GM10266 (cell line): ENCODE measurements around the gene EZR.

ENCODE experiments used
- DNase-seq: peaks from one replicate; pipeline ENCODE4 v3.0.0; 2012; ENCODE audit errors: extremely low spot score
- TF ChIP-seq, protein P1 (sequence below): IDR thresholded peaks from 2 replicates; pipeline ENCODE4 v1.5.1; 2012; ENCODE audit warnings: mild to moderate bottlenecking, low read depth; ENCODE audit not compliant: control insufficient read depth, insufficient read depth; ENCODE audit errors: missing control alignments

The EZR gene

GRCh38 chr6:158761746-158762145 lies 57.4 kb downstream of the EZR start:
- DNase-seq: no peak
- TF ChIP-seq, protein P1, sequence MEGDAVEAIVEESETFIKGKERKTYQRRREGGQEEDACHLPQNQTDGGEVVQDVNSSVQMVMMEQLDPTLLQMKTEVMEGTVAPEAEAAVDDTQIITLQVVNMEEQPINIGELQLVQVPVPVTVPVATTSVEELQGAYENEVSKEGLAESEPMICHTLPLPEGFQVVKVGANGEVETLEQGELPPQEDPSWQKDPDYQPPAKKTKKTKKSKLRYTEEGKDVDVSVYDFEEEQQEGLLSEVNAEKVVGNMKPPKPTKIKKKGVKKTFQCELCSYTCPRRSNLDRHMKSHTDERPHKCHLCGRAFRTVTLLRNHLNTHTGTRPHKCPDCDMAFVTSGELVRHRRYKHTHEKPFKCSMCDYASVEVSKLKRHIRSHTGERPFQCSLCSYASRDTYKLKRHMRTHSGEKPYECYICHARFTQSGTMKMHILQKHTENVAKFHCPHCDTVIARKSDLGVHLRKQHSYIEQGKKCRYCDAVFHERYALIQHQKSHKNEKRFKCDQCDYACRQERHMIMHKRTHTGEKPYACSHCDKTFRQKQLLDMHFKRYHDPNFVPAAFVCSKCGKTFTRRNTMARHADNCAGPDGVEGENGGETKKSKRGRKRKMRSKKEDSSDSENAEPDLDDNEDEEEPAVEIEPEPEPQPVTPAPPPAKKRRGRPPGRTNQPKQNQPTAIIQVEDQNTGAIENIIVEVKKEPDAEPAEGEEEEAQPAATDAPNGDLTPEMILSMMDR: no peak

- no peak for DNase-seq
- TF ChIP-seq, protein P1: no peak
These were observed 58.4 kb downstream of the EZR start for GRCh38 chr6:158760618-158761250.

- TF ChIP-seq, protein P1: no peak
- DNase-seq: no peak
These were observed 59.1 kb downstream of the EZR start for GRCh38 chr6:158759966-158760617.

DNA sequence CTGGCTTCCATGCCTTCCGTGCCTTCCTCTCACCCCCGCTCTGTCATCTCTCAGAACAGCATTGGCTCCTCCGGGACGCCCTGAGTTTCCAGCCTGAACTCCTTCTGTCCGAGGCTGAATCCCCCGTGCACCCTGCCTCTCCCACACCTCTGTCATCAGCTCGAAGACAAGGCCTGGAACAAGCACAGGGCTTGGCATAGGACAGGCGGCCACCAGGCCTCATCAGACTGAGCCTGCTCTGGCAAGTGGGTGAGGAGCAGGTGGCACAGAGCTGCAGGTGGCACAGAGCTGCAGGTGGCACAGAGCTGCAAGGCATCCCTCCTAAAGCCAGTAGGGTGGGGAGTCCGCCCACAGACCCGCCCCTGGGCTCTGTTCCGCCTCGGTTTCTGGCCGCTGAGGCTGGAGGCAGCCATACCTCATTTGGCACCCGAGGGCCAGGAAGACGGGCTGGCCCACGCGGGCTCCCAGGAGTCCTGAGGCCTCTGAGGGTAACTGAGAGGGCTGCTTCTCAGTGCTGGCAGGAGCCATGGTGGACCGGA lies 60.2 kb downstream of the EZR start:
- TF ChIP-seq, protein P1: no peak
- no peak for DNase-seq

- DNase-seq: no peak
These were observed 60.7 kb downstream of the EZR start for GRCh38 chr6:158758451-158758860.

GRCh38 chr6:158757753-158758090 lies 61.4 kb downstream of the EZR start:
- no peak for DNase-seq

More at GRCh38 chr6:158758451-158758860, 60.7 kb downstream of the EZR start:
- TF ChIP-seq, protein P1: no peak

More at GRCh38 chr6:158757753-158758090, 61.4 kb downstream of the EZR start:
- TF ChIP-seq, protein P1: no peak
